ENCODE data around the gene PSME2.
"Not testable (repeated sequence)": the region's sequence is repeated elsewhere in the genome, so short reads cannot be mapped to it uniquely, and the experiment has no call there.

The PSME2 gene

GRCh38 chr14:24110060-24110459, 36.4 kb downstream of the PSME2 start:
- TF ChIP-seq CTCF (conservative IDR thresholded peaks at IDR 0.05; ENCODE audit: low read length), result no peak
- no peak for DNase-seq (ENCODE audit: low read depth)

GRCh38 chr14:24108336-24108874, 38.0 kb downstream of the PSME2 start:
- no peak for TF ChIP-seq CTCF (conservative IDR thresholded peaks at IDR 0.05; ENCODE audit: low read length)
- DNase-seq (ENCODE audit: low read depth), result no peak
- no peak overlapping the region for H3K4me3 ChIP-seq (ENCODE audit: low read length)

More at GRCh38 chr14:24110060-24110459, 36.4 kb downstream of the PSME2 start:
- H3K4me3 ChIP-seq (ENCODE audit: low read length), result no peak overlapping the region

- no peak for DNase-seq (ENCODE audit: low read depth)
- H3K4me3 ChIP-seq (ENCODE audit: low read length), result no peak overlapping the region
- no peak for TF ChIP-seq CTCF (conservative IDR thresholded peaks at IDR 0.05; ENCODE audit: low read length)
Measured at GRCh38 chr14:24106672-24107271, 39.6 kb downstream of the PSME2 start.

- H3K4me3 ChIP-seq (ENCODE audit: low read length); DNase-seq (ENCODE audit: low read depth): not testable (repeated sequence)
Measured at GRCh38 chr14:24105609-24106239, 40.7 kb downstream of the PSME2 start.

GRCh38 chr14:24103451-24103850, 43.0 kb downstream of the PSME2 start:
- no peak for DNase-seq (ENCODE audit: low read depth)
- no peak overlapping the region for H3K4me3 ChIP-seq (ENCODE audit: low read length)
- no peak for TF ChIP-seq CTCF (conservative IDR thresholded peaks at IDR 0.05; ENCODE audit: low read length)

- TF ChIP-seq CTCF (conservative IDR thresholded peaks at IDR 0.05; ENCODE audit: low read length), result no peak
- H3K4me3 ChIP-seq (ENCODE audit: low read length), result no peak overlapping the region
- DNase-seq (ENCODE audit: low read depth), result no peak
Measured at GRCh38 chr14:24102357-24103048, 43.9 kb downstream of the PSME2 start.

GRCh38 chr14:24100982-24101494, 45.4 kb downstream of the PSME2 start:
- no peak for DNase-seq (ENCODE audit: low read depth)
- no peak overlapping the region for H3K4me3 ChIP-seq (ENCODE audit: low read length)
- TF ChIP-seq CTCF (conservative IDR thresholded peaks at IDR 0.05; ENCODE audit: low read length), result no peak

Measured in AG10803 (cell line).